HepG2 (cell line): ENCODE measurements around the gene RBSN. TPM values are rescaled to one million over a fixed set of nuclear protein-coding genes. Genes with fewer than 3 reads are reported as not detected.

Experiments
- BCL6 ChIP-seq: IDR thresholded peaks from 2 replicates; pipeline ENCODE4 v1.6.1; 2016; ENCODE audit warnings: missing genetic modification reagents, missing compliant biosample characterization
- DDIT3 ChIP-seq: sonication (generic); formaldehyde crosslinking; IDR thresholded peaks from 2 replicates; pipeline ENCODE4 v1.4.0; 2020; ENCODE audit warnings: mild to moderate bottlenecking, missing genetic modification reagents
- GABPA ChIP-seq, 2 experiments: IDR thresholded peaks; 2 replicates each; pipeline ENCODE4 v1.6.1; 2011 to 2016; ENCODE audit warnings: low read depth in 2 of 2, low read length in 1 of 2, missing biosample characterization in 1 of 2, missing genetic modification characterization in 1 of 2
- HNRNPK ChIP-seq: fragments of 200-400 bp; formaldehyde crosslinking; IDR thresholded peaks from 2 replicates; pipeline ENCODE4 v1.6.1; 2018; ENCODE audit warnings: low read length, low read depth, moderate library complexity, mild to moderate bottlenecking; ENCODE audit not compliant: poor library complexity, severe bottlenecking
- KAT7 ChIP-seq: IDR thresholded peaks from 2 replicates; pipeline ENCODE4 v1.6.1; 2018; ENCODE audit warnings: borderline replicate concordance, missing compliant biosample characterization
- SNAPC4 ChIP-seq: sonication (generic); formaldehyde crosslinking; IDR thresholded peaks from 2 replicates; pipeline ENCODE4 v1.4.0; 2020; ENCODE audit warnings: mild to moderate bottlenecking, missing genetic modification reagents
- SP4 ChIP-seq: sonication (generic); formaldehyde crosslinking; IDR thresholded peaks from 2 replicates; pipeline ENCODE4 v1.8.1; 2023; ENCODE audit warnings: mild to moderate bottlenecking, missing genetic modification reagents
- THAP8 ChIP-seq: sonication (generic); formaldehyde crosslinking; IDR thresholded peaks from 2 replicates; pipeline ENCODE4 v1.5.1; 2020; ENCODE audit warnings: missing genetic modification reagents, mild to moderate bottlenecking, borderline replicate concordance
- ZNF205 ChIP-seq: IDR thresholded peaks from 2 replicates; pipeline ENCODE4 v1.6.1; 2018; ENCODE audit warnings: missing biosample characterization, missing genetic modification reagents
- ZNF251 ChIP-seq: sonication (generic); formaldehyde crosslinking; IDR thresholded peaks from 2 replicates; pipeline ENCODE4 v1.9.0; 2021; ENCODE audit warnings: mild to moderate bottlenecking, missing genetic modification reagents
- ZNF253 ChIP-seq: sonication (generic); formaldehyde crosslinking; IDR thresholded peaks from 2 replicates; pipeline ENCODE4 v1.8.0; 2022; ENCODE audit warnings: mild to moderate bottlenecking, missing genetic modification reagents, borderline replicate concordance
- ZNF292 ChIP-seq: sonication (generic); formaldehyde crosslinking; IDR thresholded peaks from 2 replicates; pipeline ENCODE4 v1.8.1; 2022; ENCODE audit warnings: mild to moderate bottlenecking, low read depth, missing genetic modification reagents, borderline replicate concordance
- ZNF329 ChIP-seq: sonication (generic); formaldehyde crosslinking; IDR thresholded peaks from 2 replicates; pipeline ENCODE4 v1.9.0; 2021; ENCODE audit warnings: low read depth, mild to moderate bottlenecking, missing genetic modification reagents
- ZNF605 ChIP-seq: sonication (generic); formaldehyde crosslinking; IDR thresholded peaks from 2 replicates; pipeline ENCODE4 v1.8.0; 2022; ENCODE audit warnings: mild to moderate bottlenecking, missing genetic modification reagents
- ZNF644 ChIP-seq: IDR thresholded peaks from 2 replicates; pipeline ENCODE4 v1.6.1; 2016; ENCODE audit warnings: low read depth
- ZNF713 ChIP-seq: sonication (generic); formaldehyde crosslinking; IDR thresholded peaks from 2 replicates; pipeline ENCODE4 v1.4.0; 2020; ENCODE audit warnings: mild to moderate bottlenecking, missing genetic modification reagents
- ZNF768 ChIP-seq: sonication (generic); formaldehyde crosslinking; IDR thresholded peaks from 2 replicates; pipeline ENCODE4 v1.4.0; 2020; ENCODE audit warnings: missing genetic modification reagents
- ZNF792 ChIP-seq: IDR thresholded peaks from 2 replicates; pipeline ENCODE4 v1.6.1; 2016
- ZNF879 ChIP-seq: sonication (generic); formaldehyde crosslinking; IDR thresholded peaks from 2 replicates; pipeline ENCODE4 v1.8.1; 2023; ENCODE audit warnings: missing genetic modification reagents
- polyA plus RNA-seq, 8 experiments: library from polyadenylated mRNA; depleted of rRNA in 3 of 8; stranded (reverse) in 7 of 8; unstranded in 1 of 8; fragments of >200 nt; fragmentation: Illumina TruSeq in 4 of 8; extraction: Trizol in 4 of 8; gene quantifications; 2 replicates each; pipeline versions ENCODE4 v1.2.1 to v1.2.3, GENCODE V29; 2011 to 2016; ENCODE audit warnings: low read depth in 4 of 8, missing spikeins in 1 of 8, mixed read lengths in 1 of 8; ENCODE audit not compliant: insufficient read depth in 1 of 8
- total RNA-seq, 5 experiments: library from RNA; depleted of rRNA; stranded (reverse); fragments of >200 nt; fragmentation: Illumina TruSeq; extraction: Trizol; gene quantifications; 2 replicates each; pipeline ENCODE4 v1.2.3, GENCODE V29; 2016; ENCODE audit warnings: low read depth in 1 of 5
- TF ChIP-seq, protein P1 (sequence below): sonication (generic); formaldehyde crosslinking; IDR thresholded peaks from 2 replicates; pipeline ENCODE4 v1.4.0; 2020; ENCODE audit warnings: missing genetic modification reagents

The RBSN gene
- total and polyA plus RNA-seq, 2 of the 13 experiments (the other 11 are each of a cell fraction or from before 2014, with no cell fraction given), result 7.9 to 11.8 TPM

DNA sequence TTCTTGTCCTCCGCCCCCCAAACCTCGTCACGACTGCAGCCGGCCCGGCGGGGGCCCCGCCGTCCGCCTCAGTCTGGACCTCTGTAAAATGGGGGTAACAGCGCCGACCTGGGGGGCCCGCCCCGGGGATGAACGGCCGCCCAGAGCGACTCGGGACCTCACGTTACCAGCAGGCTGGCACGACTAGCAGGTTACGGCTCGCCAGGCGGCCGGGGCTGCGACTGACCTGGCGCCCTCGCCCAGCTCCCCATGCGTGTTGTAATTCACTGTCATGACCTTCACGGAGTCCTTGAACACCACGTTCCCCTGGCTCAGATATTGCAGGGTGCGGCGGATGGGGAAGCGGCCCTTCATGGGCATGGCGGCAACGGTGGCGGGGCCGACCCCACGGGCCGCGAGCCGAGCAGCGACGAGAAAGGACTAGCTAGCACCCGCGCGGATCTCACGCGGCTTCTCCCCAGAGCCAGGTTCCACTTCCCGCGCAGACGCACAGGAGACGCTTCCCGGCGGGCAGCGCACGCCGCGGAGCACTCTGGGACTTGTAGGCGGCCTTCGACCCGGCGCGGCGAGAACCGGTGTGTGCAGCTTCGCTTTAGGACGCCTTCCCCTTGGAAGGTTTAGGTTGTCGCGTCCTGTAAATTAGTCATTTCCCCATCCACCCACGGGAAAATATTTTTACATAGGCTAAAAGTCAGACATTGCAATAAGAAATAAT is 34.0 kb downstream of the RBSN start, which contains the start of gene MRPS25 (continued):
- TF ChIP-seq BCL6 (CRISPR knock-in tag) (peak; percentile 38; the same call in 1 of the 2 replicates), ZNF251 (no peak), ZNF292 (CRISPR knock-in tag) (0 out of 2 replicates have a peak, but pooled peaks have one; percentile 69), GABPA (IDR thresholded peaks at IDR 0.05; ENCODE audit: low read depth, low read length) (peak; percentile 14; the same call in 1 of the 2 replicates), GABPA (CRISPR knock-in tag; IDR thresholded peaks at IDR 0.05; ENCODE audit: low read depth) (peak; percentile 71), DDIT3 (no peak), ZNF253 (CRISPR knock-in tag) (no peak), THAP8 (no peak), KAT7 (peak; percentile 97), ZNF329 (CRISPR knock-in tag) (no peak), ZNF768 (CRISPR knock-in tag) (peak; percentile 68; the same call in 1 of the 2 replicates), HNRNPK (no peak), ZNF792 (CRISPR knock-in tag) (peak; percentile 76), ZNF879 (CRISPR knock-in tag) (peak; percentile 76; the same call in 1 of the 2 replicates), ZNF644 (CRISPR knock-in tag) (no peak), SNAPC4 (CRISPR knock-in tag) (no peak; the same call in 1 of the 2 replicates), ZNF605 (CRISPR knock-in tag) (peak; percentile 64), ZNF713 (CRISPR knock-in tag) (no peak), SP4 (CRISPR knock-in tag) (no peak), ZNF205 (CRISPR knock-in tag) (no peak; the same call in 1 of the 2 replicates)
- TF ChIP-seq, protein P1, sequence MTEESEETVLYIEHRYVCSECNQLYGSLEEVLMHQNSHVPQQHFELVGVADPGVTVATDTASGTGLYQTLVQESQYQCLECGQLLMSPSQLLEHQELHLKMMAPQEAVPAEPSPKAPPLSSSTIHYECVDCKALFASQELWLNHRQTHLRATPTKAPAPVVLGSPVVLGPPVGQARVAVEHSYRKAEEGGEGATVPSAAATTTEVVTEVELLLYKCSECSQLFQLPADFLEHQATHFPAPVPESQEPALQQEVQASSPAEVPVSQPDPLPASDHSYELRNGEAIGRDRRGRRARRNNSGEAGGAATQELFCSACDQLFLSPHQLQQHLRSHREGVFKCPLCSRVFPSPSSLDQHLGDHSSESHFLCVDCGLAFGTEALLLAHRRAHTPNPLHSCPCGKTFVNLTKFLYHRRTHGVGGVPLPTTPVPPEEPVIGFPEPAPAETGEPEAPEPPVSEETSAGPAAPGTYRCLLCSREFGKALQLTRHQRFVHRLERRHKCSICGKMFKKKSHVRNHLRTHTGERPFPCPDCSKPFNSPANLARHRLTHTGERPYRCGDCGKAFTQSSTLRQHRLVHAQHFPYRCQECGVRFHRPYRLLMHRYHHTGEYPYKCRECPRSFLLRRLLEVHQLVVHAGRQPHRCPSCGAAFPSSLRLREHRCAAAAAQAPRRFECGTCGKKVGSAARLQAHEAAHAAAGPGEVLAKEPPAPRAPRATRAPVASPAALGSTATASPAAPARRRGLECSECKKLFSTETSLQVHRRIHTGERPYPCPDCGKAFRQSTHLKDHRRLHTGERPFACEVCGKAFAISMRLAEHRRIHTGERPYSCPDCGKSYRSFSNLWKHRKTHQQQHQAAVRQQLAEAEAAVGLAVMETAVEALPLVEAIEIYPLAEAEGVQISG (CRISPR knock-in tag), result peak; percentile 89
